HG02623 (cell line): Measurements from ENCODE around the gene RNPEPL1.

Experiments
- ATAC-seq: cut with Tn5 transposase; IDR thresholded peaks from one replicate; pipeline ENCODE4 v1.9.1; 2021; ENCODE audit warnings: moderate library complexity; ENCODE audit not compliant: unreplicated experiment

Gene RNPEPL1

GRCh38 chr2:240622060-240622411 lies 53.8 kb downstream of the RNPEPL1 start:
- ATAC-seq, result no peak

- no peak for ATAC-seq
Observed at GRCh38 chr2:240622531-240623235, 54.4 kb downstream of the RNPEPL1 start.

GRCh38 chr2:240623531-240624010 lies 55.3 kb downstream of the RNPEPL1 start:
- ATAC-seq, result no peak

- ATAC-seq, result no peak
Observed at GRCh38 chr2:240624011-240624949, 56.0 kb downstream of the RNPEPL1 start.

- ATAC-seq, result no peak
Observed at GRCh38 chr2:240624950-240625621, 56.8 kb downstream of the RNPEPL1 start, which contains the start of gene GPR35. Gene GPR35, plus strand, starts transcription at chr2:240625480. Its CDS starts 4,473 bp downstream, at chr2:240629953.

GRCh38 chr2:240626531-240627300 lies 58.4 kb downstream of the RNPEPL1 start:
- no peak for ATAC-seq

- ATAC-seq, result no peak
Observed at GRCh38 chr2:240627736-240628506, 59.6 kb downstream of the RNPEPL1 start.

- no peak for ATAC-seq
Observed at GRCh38 chr2:240628507-240628807, 60.2 kb downstream of the RNPEPL1 start.

- ATAC-seq, result no peak
Observed at GRCh38 chr2:240628808-240629618, 60.7 kb downstream of the RNPEPL1 start.

GRCh38 chr2:240629619-240629967 lies 61.3 kb downstream of the RNPEPL1 start:
- ATAC-seq, result no peak

- ATAC-seq, result no peak
Observed at GRCh38 chr2:240629968-240630770, 61.9 kb downstream of the RNPEPL1 start.
